ENCODE measurements around the gene SRGAP3.

- no peak for TF ChIP-seq CTCF (IDR thresholded peaks at IDR 0.05)
- TF ChIP-seq POLR2A (IDR thresholded peaks at IDR 0.05) = peak in 1 of 2 donors; percentile 25
Observed at GRCh38 chr3:9135930-9136525, 113.4 kb downstream of the SRGAP3 start.
